ENCODE measurements around the gene LRRC75A. TPM values are rescaled to one million over a fixed set of nuclear protein-coding genes. Genes with fewer than 3 reads are reported as not detected.

Gene LRRC75A
- total and polyA plus RNA-seq, 2 experiments from 2014 or later = 10.7 to 18.0 TPM

DNA sequence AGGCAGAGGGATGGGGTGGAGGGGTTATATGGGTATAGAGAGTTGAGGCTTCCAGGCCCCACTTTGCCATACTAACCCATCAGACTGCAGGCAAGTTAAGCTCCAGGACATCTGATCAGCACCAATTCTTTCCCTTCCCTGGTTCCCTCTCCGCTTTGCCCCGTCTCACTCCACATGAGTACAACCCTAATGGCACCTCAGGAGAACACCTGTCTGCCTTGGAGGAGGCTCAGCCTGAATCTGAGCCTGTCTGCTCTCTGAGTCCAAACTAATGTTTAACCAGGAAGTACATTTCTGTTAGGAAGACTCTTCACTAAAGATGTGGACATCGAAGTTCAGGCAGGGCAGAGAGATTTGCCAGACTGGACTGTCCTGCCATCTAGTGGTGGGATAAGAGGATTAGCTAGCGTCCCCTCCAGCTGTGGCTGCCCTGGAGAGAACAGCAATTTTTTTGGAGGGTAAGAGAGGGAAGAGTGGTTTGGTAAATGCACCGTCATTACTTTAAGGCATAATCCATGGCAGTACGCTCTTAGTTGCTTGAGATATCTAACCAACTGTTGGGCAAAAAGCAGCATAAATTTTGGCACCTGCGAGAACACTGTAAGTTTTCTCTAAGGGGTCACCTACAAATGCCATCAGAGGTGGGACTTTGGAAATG, 29.2 kb upstream of the LRRC75A start:
- Histone ChIP-seq H4K20me1 (ENCODE audit: insufficient read depth, poor library complexity, severe bottlenecking) (no peaks in the 10 kb centered on the region), H3K27ac (peak overlapping the region; percentile 14), H3K4me2 (no peak overlapping the region), H3K27me3 (no peaks in the 10 kb centered on the region), H3K4me3 (no peak overlapping the region), H3K9me2 (replicated peaks; ENCODE audit: insufficient read depth) (no peaks in the 10 kb centered on the region), H2AFZ (peak overlapping the region; percentile 64), H3K9me3 (ENCODE audit: low read depth) (no peaks in the 10 kb centered on the region), H3K36me3 (replicated peaks; ENCODE audit: insufficient read depth, low read depth) (no peaks in the 10 kb centered on the region), H3K4me1 (ENCODE audit: insufficient read depth) (peaks cover 15% of the 10 kb centered on the region), H3K79me2 (no peaks in the 10 kb centered on the region)
- TF ChIP-seq EZH2phosphoT487 (IDR thresholded peaks at IDR 0.05; ENCODE audit: low read depth, severe bottlenecking, unreplicated experiment) = no peak
- TF ChIP-seq, protein P1, sequence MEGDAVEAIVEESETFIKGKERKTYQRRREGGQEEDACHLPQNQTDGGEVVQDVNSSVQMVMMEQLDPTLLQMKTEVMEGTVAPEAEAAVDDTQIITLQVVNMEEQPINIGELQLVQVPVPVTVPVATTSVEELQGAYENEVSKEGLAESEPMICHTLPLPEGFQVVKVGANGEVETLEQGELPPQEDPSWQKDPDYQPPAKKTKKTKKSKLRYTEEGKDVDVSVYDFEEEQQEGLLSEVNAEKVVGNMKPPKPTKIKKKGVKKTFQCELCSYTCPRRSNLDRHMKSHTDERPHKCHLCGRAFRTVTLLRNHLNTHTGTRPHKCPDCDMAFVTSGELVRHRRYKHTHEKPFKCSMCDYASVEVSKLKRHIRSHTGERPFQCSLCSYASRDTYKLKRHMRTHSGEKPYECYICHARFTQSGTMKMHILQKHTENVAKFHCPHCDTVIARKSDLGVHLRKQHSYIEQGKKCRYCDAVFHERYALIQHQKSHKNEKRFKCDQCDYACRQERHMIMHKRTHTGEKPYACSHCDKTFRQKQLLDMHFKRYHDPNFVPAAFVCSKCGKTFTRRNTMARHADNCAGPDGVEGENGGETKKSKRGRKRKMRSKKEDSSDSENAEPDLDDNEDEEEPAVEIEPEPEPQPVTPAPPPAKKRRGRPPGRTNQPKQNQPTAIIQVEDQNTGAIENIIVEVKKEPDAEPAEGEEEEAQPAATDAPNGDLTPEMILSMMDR (IDR thresholded peaks at IDR 0.05; ENCODE audit: poor library complexity) = peak; percentile 96
- DNase-seq (ENCODE audit: low spot score) = peak; percentile 92
- 36% methylated on average over 7 of the region's 7 CpGs for WGBS (ENCODE audit: low lambda C conversion rate, missing lambda C conversion rate)

DNA sequence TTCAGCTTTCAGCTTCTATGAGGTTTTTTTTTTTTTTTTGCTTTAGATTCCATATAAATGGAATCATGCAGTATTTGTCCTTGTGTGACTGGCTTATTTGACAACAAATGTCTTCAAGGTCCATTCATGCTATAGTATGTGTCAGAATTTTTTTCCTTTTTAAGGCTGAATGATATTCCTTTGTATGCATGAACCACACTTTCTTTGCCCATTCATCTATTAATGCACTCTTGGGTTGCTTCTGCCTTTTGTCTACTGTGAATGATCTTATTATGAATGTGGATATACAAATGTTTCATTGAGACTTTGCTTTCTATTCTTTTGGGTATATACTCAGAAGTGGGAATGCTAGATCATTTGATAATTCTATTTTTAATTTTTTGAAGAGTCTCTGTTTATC, 27.0 kb upstream of the LRRC75A start:
- no peaks in the 10 kb centered on the region for H3K27me3 ChIP-seq
- no peak overlapping the region for H3K27ac ChIP-seq
- H3K4me1 ChIP-seq (ENCODE audit: insufficient read depth) = peaks cover 15% of the 10 kb centered on the region
- no peak overlapping the region for H3K4me2 ChIP-seq
- H3K4me3 ChIP-seq = no peak overlapping the region
- H4K20me1 ChIP-seq (ENCODE audit: insufficient read depth, poor library complexity, severe bottlenecking) = no peaks in the 10 kb centered on the region
- no peaks in the 10 kb centered on the region for H3K79me2 ChIP-seq
- no peaks in the 10 kb centered on the region for H3K9me3 ChIP-seq (ENCODE audit: low read depth)
- H2AFZ ChIP-seq = no peak overlapping the region
- H3K36me3 ChIP-seq (replicated peaks; ENCODE audit: insufficient read depth, low read depth) = no peaks in the 10 kb centered on the region
- TF ChIP-seq EZH2 (IDR thresholded peaks at IDR 0.05; ENCODE audit: borderline replicate concordance) = no peak
- no peak for TF ChIP-seq EZH2phosphoT487 (IDR thresholded peaks at IDR 0.05; ENCODE audit: low read depth, severe bottlenecking, unreplicated experiment)
- TF ChIP-seq, protein P1 (IDR thresholded peaks at IDR 0.05; ENCODE audit: poor library complexity) = no peak
- DNase-seq (ENCODE audit: low spot score) = no peak
- no peaks in the 10 kb centered on the region for H3K9me2 ChIP-seq (replicated peaks; ENCODE audit: insufficient read depth)

DNA sequence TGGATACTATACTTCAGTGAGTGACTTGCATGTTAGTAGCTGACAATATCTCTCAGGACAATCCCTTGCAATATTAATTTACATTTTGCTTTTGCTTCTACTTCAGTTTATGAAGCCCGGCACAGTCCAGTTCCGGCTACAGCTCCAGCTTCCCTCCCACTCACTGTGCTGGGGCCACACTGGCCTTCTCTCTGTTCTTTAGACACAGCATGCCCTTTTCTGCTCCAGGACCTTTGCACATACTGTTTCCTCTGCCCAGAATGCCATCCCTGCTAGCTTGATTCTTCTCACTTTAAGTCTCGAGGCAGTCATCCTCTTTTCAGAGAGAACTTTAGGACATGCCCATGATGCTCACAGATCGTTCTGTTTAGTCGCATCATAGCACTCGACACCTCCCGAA, 25.5 kb upstream of the LRRC75A start:
- no peaks in the 10 kb centered on the region for H3K36me3 ChIP-seq (replicated peaks; ENCODE audit: insufficient read depth, low read depth)
- no peaks in the 10 kb centered on the region for H3K27me3 ChIP-seq
- TF ChIP-seq, protein P1 (IDR thresholded peaks at IDR 0.05; ENCODE audit: poor library complexity) = no peak
- TF ChIP-seq EZH2phosphoT487 (IDR thresholded peaks at IDR 0.05; ENCODE audit: low read depth, severe bottlenecking, unreplicated experiment) (no peak), EZH2 (IDR thresholded peaks at IDR 0.05; ENCODE audit: borderline replicate concordance) (no peak)
- no peak overlapping the region for H3K27ac ChIP-seq
- 98% methylated on average over 7 of the region's 7 CpGs for WGBS (ENCODE audit: low lambda C conversion rate, missing lambda C conversion rate)
- H3K4me2 ChIP-seq = no peak overlapping the region
- no peaks in the 10 kb centered on the region for H3K9me2 ChIP-seq (replicated peaks; ENCODE audit: insufficient read depth)
- H2AFZ ChIP-seq = no peak overlapping the region
- no peak for DNase-seq (ENCODE audit: low spot score)
- no peaks in the 10 kb centered on the region for H4K20me1 ChIP-seq (ENCODE audit: insufficient read depth, poor library complexity, severe bottlenecking)
- H3K4me3 ChIP-seq = no peak overlapping the region
- peaks cover 15% of the 10 kb centered on the region for H3K4me1 ChIP-seq (ENCODE audit: insufficient read depth)
- no peaks in the 10 kb centered on the region for H3K79me2 ChIP-seq
- H3K9me3 ChIP-seq (ENCODE audit: low read depth) = no peaks in the 10 kb centered on the region
